CD14-positive monocyte (primary cell): ENCODE results near the gene CCR6. TPM values are rescaled to one million over a fixed set of nuclear protein-coding genes. Genes with fewer than 3 reads are reported as not detected.

Experiments
- DNase-seq, 3 donors: peaks; one replicate each; pipeline ENCODE4 v3.0.0-alpha.2; 2011 to 2022
- H2AFZ ChIP-seq: 2 replicates; pipeline ENCODE4 v1.6.0; 2012; ENCODE audit warnings: mild to moderate bottlenecking, low read depth, low read length, inconsistent platforms; ENCODE audit not compliant: insufficient read depth, poor library complexity, severe bottlenecking
- H3K27ac ChIP-seq, 2 donors: 1 replicate in 1 of 2; 2 replicates in 1 of 2; pipeline ENCODE4 v1.5.1; 2012 to 2013; ENCODE audit warnings: low read length in 2 of 2, control low read depth in 1 of 2, inconsistent platforms in 1 of 2, low read depth in 1 of 2, mild to moderate bottlenecking in 1 of 2
- H3K27me3 ChIP-seq, 2 donors: one replicate each; pipeline versions ENCODE4 v1.6.0 to v1.6.1; 2011 to 2013; ENCODE audit warnings: low read length in 2 of 2; ENCODE audit not compliant: control insufficient read depth in 2 of 2, insufficient read depth in 2 of 2
- H3K36me3 ChIP-seq, 2 donors: replicated peaks in 1 of 2; 1 replicate in 1 of 2; 2 replicates in 1 of 2; pipeline versions ENCODE4 v1.5.1 to v1.6.1; 2012 to 2013; ENCODE audit warnings: low read length in 2 of 2, control low read depth in 1 of 2, inconsistent platforms in 1 of 2, mild to moderate bottlenecking in 1 of 2; ENCODE audit not compliant: insufficient read depth in 2 of 2, control insufficient read depth in 1 of 2
- H3K4me1 ChIP-seq, 2 donors: 1 replicate in 1 of 2; 2 replicates in 1 of 2; pipeline versions ENCODE4 v1.5.1 to v1.6.1; 2012 to 2013; ENCODE audit warnings: low read length in 2 of 2, control low read depth in 1 of 2, inconsistent platforms in 1 of 2, mild to moderate bottlenecking in 1 of 2, moderate library complexity in 1 of 2; ENCODE audit not compliant: insufficient read depth in 2 of 2, control insufficient read depth in 1 of 2
- H3K4me2 ChIP-seq: replicated peaks from 2 replicates; pipeline ENCODE3; 2012; ENCODE audit warnings: low read length, moderate library complexity, mild to moderate bottlenecking; ENCODE audit not compliant: poor library complexity, severe bottlenecking; ENCODE audit errors: extremely low read depth
- H3K4me3 ChIP-seq, 3 experiments: fragments of 200-600 bp in 1 of 3; sonication (generic) in 1 of 3; replicated peaks in 1 of 3; 1 replicate in 2 of 3; 2 replicates in 1 of 3; pipeline ENCODE4 v1.5.1; 2011 to 2013; ENCODE audit warnings: low read length in 3 of 3, mild to moderate bottlenecking in 3 of 3, control low read depth in 2 of 3, low read depth in 2 of 3, inconsistent platforms in 1 of 3, moderate library complexity in 1 of 3
- H3K79me2 ChIP-seq: 2 replicates; pipeline ENCODE4 v1.6.0; 2012; ENCODE audit warnings: mild to moderate bottlenecking, control low read depth, inconsistent platforms, low read length, moderate library complexity; ENCODE audit not compliant: insufficient read depth
- H3K9ac ChIP-seq: 2 replicates; pipeline ENCODE4 v1.6.0; 2017; ENCODE audit warnings: low read length, mild to moderate bottlenecking; ENCODE audit not compliant: insufficient read depth, poor library complexity, severe bottlenecking
- H3K9me3 ChIP-seq, 2 donors: replicated peaks in 1 of 2; 1 replicate in 1 of 2; 2 replicates in 1 of 2; pipeline versions ENCODE4 v1.5.1 to v1.6.1; 2012 to 2013; ENCODE audit warnings: low read length in 2 of 2, control low read depth in 1 of 2; ENCODE audit not compliant: control insufficient read depth in 1 of 2, insufficient read depth in 1 of 2
- H4K20me1 ChIP-seq: 2 replicates; pipeline ENCODE4 v1.6.0; 2012; ENCODE audit warnings: mild to moderate bottlenecking, low read length, control low read depth, moderate library complexity; ENCODE audit not compliant: insufficient read depth
- H3K27ac Mint-ChIP-seq, 7 donors: one replicate each; pipeline ENCODE4 v1.8.0; 2020; ENCODE audit warnings: mild to moderate bottlenecking in 7 of 7, mixed read lengths in 7 of 7, moderate library complexity in 6 of 7, inconsistent platforms in 2 of 7
- H3K27me3 Mint-ChIP-seq, 3 donors: one replicate each; pipeline ENCODE4 v1.8.0; 2021 to 2022; ENCODE audit warnings: low read depth in 3 of 3, mild to moderate bottlenecking in 3 of 3, mixed read lengths in 3 of 3, moderate library complexity in 3 of 3, inconsistent platforms in 1 of 3
- H3K36me3 Mint-ChIP-seq, 2 donors: one replicate each; pipeline ENCODE4 v1.8.0; 2020; ENCODE audit warnings: mixed read lengths in 2 of 2, inconsistent platforms in 1 of 2, mild to moderate bottlenecking in 1 of 2
- H3K4me1 Mint-ChIP-seq: one replicate; pipeline ENCODE4 v1.8.0; 2020; ENCODE audit warnings: mild to moderate bottlenecking, mixed read lengths
- H3K4me3 Mint-ChIP-seq, 2 donors: one replicate each; pipeline ENCODE4 v1.8.0; 2020; ENCODE audit warnings: mild to moderate bottlenecking in 2 of 2, mixed read lengths in 2 of 2, moderate library complexity in 1 of 2
- H3K9me3 Mint-ChIP-seq, 7 donors: one replicate each; pipeline ENCODE4 v1.8.0; 2020 to 2022; ENCODE audit warnings: mixed read lengths in 7 of 7, mild to moderate bottlenecking in 6 of 7, moderate library complexity in 6 of 7, inconsistent platforms in 2 of 7
- CTCF ChIP-seq: fragments of 200-600 bp; IDR thresholded peaks from one replicate; pipeline ENCODE4 v1.8.0; 2022; ENCODE audit warnings: antibody characterized with exemption, mild to moderate bottlenecking
- WGBS: methylation state at CpG from one replicate; pipeline ENCODE4 v1.1.5; 2013; ENCODE audit warnings: missing lambda C conversion rate; ENCODE audit not compliant: insufficient coverage; 5-methylcytosine and 5-hydroxymethylcytosine counted together
- intact Hi-C, 2 donors: fragments of 100-400 bp; cut with micrococcal nuclease; formaldehyde crosslinking; loops; one replicate each; pipeline versions ENCODE4 v1.15.0 to v1.15.1; 2023
- polyA plus RNA-seq, 3 donors: library from polyadenylated mRNA; depleted of rRNA in 1 of 3; unstranded in 2 of 3; stranded (reverse) in 1 of 3; fragments of 300-500 nt in 2 of 3; fragments of >200 nt in 1 of 3; fragmentation: Illumina TruSeq in 2 of 3; gene quantifications; 1 replicate in 2 of 3; 2 replicates in 1 of 3; pipeline ENCODE4 v1.2.3, GENCODE V29; 2012 to 2021

The CCR6 gene
- polyA plus RNA-seq, 3 donors: 0.07 to 0.43 TPM; not detected in 1

- DNase-seq: peak in 1 of 3 donors; percentile 1
- H3K27ac ChIP-seq: no peak overlapping the region
- H3K4me3 ChIP-seq: no peak overlapping the region
- H3K9me3 ChIP-seq: no peaks in the 10 kb centered on the region
- Mint-ChIP-seq H3K27me3 (peaks cover 0 to 7% (median 2%) of the 10 kb centered on the region in 3 donors), H3K36me3 (no peaks in the 10 kb centered on the region), H3K4me1 (peaks cover 11% of the 10 kb centered on the region), H3K9me3 (peaks cover 0 to 2% (median 0%) of the 10 kb centered on the region in 7 donors), H3K27ac (peak overlapping the region in 4 of 7 donors; percentile 0 to 51 (median 8)), H3K4me3 (no peak overlapping the region)
- H3K79me2 ChIP-seq: no peaks in the 10 kb centered on the region
- H3K4me1 ChIP-seq: peaks cover 7 to 10% of the 10 kb centered on the region in 2 donors
- H3K36me3 ChIP-seq: no peaks in the 10 kb centered on the region
- H4K20me1 ChIP-seq: no peaks in the 10 kb centered on the region
- no peak overlapping the region for H2AFZ ChIP-seq
- no peaks in the 10 kb centered on the region for H3K27me3 ChIP-seq
- 77% methylated on average over 4 of the region's 11 CpGs for WGBS
- intact Hi-C loops: no loop called here
- TF ChIP-seq CTCF: no peak
- peak overlapping the region; percentile 14 for H3K4me2 ChIP-seq
- no peak overlapping the region for H3K9ac ChIP-seq
Measured at GRCh38 chr6:167103041-167103891, 19.6 kb upstream of the CCR6 start.

- intact Hi-C loops: no loop called here
- Histone ChIP-seq H2AFZ (no peak overlapping the region), H3K4me2 (no peak overlapping the region), H3K79me2 (no peaks in the 10 kb centered on the region), H4K20me1 (no peaks in the 10 kb centered on the region), H3K27me3 (no peaks in the 10 kb centered on the region), H3K27ac (no peak overlapping the region), H3K4me1 (peaks cover 7 to 10% of the 10 kb centered on the region in 2 donors), H3K9me3 (no peaks in the 10 kb centered on the region), H3K4me3 (no peak overlapping the region), H3K9ac (no peak overlapping the region), H3K36me3 (no peaks in the 10 kb centered on the region)
- peaks cover 7% of the 10 kb centered on the region for H3K4me1 Mint-ChIP-seq
- no peak for DNase-seq
- no peak overlapping the region for H3K4me3 Mint-ChIP-seq
- TF ChIP-seq CTCF: no peak
- H3K36me3 Mint-ChIP-seq: no peaks in the 10 kb centered on the region
- H3K9me3 Mint-ChIP-seq: peaks cover 0 to 2% (median 0%) of the 10 kb centered on the region in 7 donors
- 100% methylated on average over 3 of the region's 3 CpGs for WGBS
- H3K27me3 Mint-ChIP-seq: peaks cover 0 to 4% (median 2%) of the 10 kb centered on the region in 3 donors
- H3K27ac Mint-ChIP-seq: peak overlapping the region in 1 of 7 donors; percentile 6
Measured at GRCh38 chr6:167104388-167104787, 18.5 kb upstream of the CCR6 start.
